Neural cell (in vitro differentiated cells): ENCODE measurements around the gene BCL2.

ENCODE experiments used
- EZH2 ChIP-seq: fragments of 200-600, 300-800 bp; shearing (Covaris generic), sonication (generic); IDR thresholded peaks from 2 replicates; pipeline ENCODE4 v1.6.1; 2014; ENCODE audit warnings: antibody characterized with exemption, low read length, borderline replicate concordance, mild to moderate bottlenecking; ENCODE audit not compliant: insufficient read depth, poor library complexity, severe bottlenecking
- SMC3 ChIP-seq: fragments of 450-650 bp; conservative IDR thresholded peaks from 2 replicates; pipeline ENCODE4 v1.6.1; 2014; ENCODE audit warnings: antibody characterized with exemption, mild to moderate bottlenecking, moderate library complexity; ENCODE audit not compliant: poor library complexity
- TF ChIP-seq, protein P1 (sequence below): fragments of 450-650 bp; IDR thresholded peaks from 2 replicates; pipeline ENCODE4 v1.5.1; 2014; ENCODE audit warnings: antibody characterized with exemption, mild to moderate bottlenecking, moderate library complexity; ENCODE audit not compliant: poor library complexity, severe bottlenecking
- TF ChIP-seq, protein P2 (sequence below): IDR thresholded peaks from 2 replicates; pipeline ENCODE4 v1.6.1; 2012; ENCODE audit warnings: borderline replicate concordance

DNA sequence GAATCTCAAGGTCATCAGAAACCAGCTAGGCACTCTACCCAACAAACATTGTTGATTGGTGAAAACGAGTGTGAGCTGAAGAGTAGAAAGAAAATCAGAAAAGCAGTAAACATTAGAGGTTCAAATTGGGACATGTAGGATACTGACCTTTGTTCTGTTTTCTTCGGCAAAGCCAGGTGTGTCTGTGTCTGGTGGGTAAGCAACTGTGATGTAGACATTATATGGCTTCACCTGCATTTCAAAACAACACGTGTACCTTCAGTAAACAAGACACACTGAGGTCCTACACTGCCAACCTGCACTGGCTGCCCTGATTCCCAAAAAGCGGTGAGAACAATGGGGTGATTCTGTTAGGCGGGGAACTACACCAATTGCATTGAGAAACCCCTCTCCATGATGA is 24.7 kb upstream of the BCL2 start:
- TF ChIP-seq, protein P1, sequence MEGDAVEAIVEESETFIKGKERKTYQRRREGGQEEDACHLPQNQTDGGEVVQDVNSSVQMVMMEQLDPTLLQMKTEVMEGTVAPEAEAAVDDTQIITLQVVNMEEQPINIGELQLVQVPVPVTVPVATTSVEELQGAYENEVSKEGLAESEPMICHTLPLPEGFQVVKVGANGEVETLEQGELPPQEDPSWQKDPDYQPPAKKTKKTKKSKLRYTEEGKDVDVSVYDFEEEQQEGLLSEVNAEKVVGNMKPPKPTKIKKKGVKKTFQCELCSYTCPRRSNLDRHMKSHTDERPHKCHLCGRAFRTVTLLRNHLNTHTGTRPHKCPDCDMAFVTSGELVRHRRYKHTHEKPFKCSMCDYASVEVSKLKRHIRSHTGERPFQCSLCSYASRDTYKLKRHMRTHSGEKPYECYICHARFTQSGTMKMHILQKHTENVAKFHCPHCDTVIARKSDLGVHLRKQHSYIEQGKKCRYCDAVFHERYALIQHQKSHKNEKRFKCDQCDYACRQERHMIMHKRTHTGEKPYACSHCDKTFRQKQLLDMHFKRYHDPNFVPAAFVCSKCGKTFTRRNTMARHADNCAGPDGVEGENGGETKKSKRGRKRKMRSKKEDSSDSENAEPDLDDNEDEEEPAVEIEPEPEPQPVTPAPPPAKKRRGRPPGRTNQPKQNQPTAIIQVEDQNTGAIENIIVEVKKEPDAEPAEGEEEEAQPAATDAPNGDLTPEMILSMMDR, result no peak
- TF ChIP-seq EZH2, result no peak
- no peak for TF ChIP-seq SMC3
- TF ChIP-seq, protein P2, sequence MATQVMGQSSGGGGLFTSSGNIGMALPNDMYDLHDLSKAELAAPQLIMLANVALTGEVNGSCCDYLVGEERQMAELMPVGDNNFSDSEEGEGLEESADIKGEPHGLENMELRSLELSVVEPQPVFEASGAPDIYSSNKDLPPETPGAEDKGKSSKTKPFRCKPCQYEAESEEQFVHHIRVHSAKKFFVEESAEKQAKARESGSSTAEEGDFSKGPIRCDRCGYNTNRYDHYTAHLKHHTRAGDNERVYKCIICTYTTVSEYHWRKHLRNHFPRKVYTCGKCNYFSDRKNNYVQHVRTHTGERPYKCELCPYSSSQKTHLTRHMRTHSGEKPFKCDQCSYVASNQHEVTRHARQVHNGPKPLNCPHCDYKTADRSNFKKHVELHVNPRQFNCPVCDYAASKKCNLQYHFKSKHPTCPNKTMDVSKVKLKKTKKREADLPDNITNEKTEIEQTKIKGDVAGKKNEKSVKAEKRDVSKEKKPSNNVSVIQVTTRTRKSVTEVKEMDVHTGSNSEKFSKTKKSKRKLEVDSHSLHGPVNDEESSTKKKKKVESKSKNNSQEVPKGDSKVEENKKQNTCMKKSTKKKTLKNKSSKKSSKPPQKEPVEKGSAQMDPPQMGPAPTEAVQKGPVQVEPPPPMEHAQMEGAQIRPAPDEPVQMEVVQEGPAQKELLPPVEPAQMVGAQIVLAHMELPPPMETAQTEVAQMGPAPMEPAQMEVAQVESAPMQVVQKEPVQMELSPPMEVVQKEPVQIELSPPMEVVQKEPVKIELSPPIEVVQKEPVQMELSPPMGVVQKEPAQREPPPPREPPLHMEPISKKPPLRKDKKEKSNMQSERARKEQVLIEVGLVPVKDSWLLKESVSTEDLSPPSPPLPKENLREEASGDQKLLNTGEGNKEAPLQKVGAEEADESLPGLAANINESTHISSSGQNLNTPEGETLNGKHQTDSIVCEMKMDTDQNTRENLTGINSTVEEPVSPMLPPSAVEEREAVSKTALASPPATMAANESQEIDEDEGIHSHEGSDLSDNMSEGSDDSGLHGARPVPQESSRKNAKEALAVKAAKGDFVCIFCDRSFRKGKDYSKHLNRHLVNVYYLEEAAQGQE, result no peak
